Measurements from ENCODE around the gene CSTF2T.

GRCh38 chr10:51667678-51668335, 31.6 kb downstream of the CSTF2T start:
- TF ChIP-seq, protein P1, sequence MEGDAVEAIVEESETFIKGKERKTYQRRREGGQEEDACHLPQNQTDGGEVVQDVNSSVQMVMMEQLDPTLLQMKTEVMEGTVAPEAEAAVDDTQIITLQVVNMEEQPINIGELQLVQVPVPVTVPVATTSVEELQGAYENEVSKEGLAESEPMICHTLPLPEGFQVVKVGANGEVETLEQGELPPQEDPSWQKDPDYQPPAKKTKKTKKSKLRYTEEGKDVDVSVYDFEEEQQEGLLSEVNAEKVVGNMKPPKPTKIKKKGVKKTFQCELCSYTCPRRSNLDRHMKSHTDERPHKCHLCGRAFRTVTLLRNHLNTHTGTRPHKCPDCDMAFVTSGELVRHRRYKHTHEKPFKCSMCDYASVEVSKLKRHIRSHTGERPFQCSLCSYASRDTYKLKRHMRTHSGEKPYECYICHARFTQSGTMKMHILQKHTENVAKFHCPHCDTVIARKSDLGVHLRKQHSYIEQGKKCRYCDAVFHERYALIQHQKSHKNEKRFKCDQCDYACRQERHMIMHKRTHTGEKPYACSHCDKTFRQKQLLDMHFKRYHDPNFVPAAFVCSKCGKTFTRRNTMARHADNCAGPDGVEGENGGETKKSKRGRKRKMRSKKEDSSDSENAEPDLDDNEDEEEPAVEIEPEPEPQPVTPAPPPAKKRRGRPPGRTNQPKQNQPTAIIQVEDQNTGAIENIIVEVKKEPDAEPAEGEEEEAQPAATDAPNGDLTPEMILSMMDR (IDR thresholded peaks at IDR 0.05; ENCODE audit: borderline replicate concordance, extremely low read depth, low read length, poor library complexity, severe bottlenecking): no peak
- TF ChIP-seq EZH2 (IDR thresholded peaks at IDR 0.05; ENCODE audit: borderline replicate concordance, low read depth, low read length, severe bottlenecking): no peak
